Measurements from ENCODE around the gene C4orf54. TPM values are rescaled to one million over a fixed set of nuclear protein-coding genes. Genes with fewer than 3 reads are reported as not detected.

The C4orf54 gene
- total RNA-seq, 1 donor from 2014 or later: not detected

GRCh38 chr4:99652596-99653436, 4.8 kb downstream of the C4orf54 start:
- intact Hi-C loops (cut with micrococcal nuclease): no loop called here

- intact Hi-C loops (cut with micrococcal nuclease): no loop called here
Observed at GRCh38 chr4:99651811-99652485, 5.7 kb downstream of the C4orf54 start.

- intact Hi-C loops (cut with micrococcal nuclease): no loop called here
Observed at GRCh38 chr4:99651016-99651769, 6.4 kb downstream of the C4orf54 start.

GRCh38 chr4:99649778-99650177, 7.8 kb downstream of the C4orf54 start:
- intact Hi-C loops (cut with micrococcal nuclease): no loop called here

GRCh38 chr4:99649208-99649607, 8.4 kb downstream of the C4orf54 start:
- intact Hi-C loops (cut with micrococcal nuclease): no loop called here

GRCh38 chr4:99648321-99648720, 9.3 kb downstream of the C4orf54 start:
- intact Hi-C loops (cut with micrococcal nuclease): no loop called here

- intact Hi-C loops (cut with micrococcal nuclease): no loop called here
Observed at GRCh38 chr4:99647071-99647470, 10.6 kb downstream of the C4orf54 start.

- intact Hi-C loops (cut with micrococcal nuclease): no loop called here
Observed at GRCh38 chr4:99645638-99646037, 12.0 kb downstream of the C4orf54 start.

GRCh38 chr4:99645036-99645435, 12.6 kb downstream of the C4orf54 start:
- intact Hi-C loops (cut with micrococcal nuclease): no loop called here

GRCh38 chr4:99644453-99644852, 13.2 kb downstream of the C4orf54 start:
- intact Hi-C loops (cut with micrococcal nuclease): no loop called here

- intact Hi-C loops (cut with micrococcal nuclease): no loop called here
Observed at GRCh38 chr4:99642725-99643489, 14.7 kb downstream of the C4orf54 start.

- intact Hi-C loops (cut with micrococcal nuclease): no loop called here
Observed at GRCh38 chr4:99640676-99641075, 17.0 kb downstream of the C4orf54 start.

GRCh38 chr4:99637174-99637573, 20.5 kb downstream of the C4orf54 start:
- intact Hi-C loops (cut with micrococcal nuclease): no loop called here

- intact Hi-C loops (cut with micrococcal nuclease): no loop called here
Observed at GRCh38 chr4:99636422-99636821, 21.2 kb downstream of the C4orf54 start.

GRCh38 chr4:99635601-99636000, 22.0 kb downstream of the C4orf54 start:
- intact Hi-C loops (cut with micrococcal nuclease): no loop called here

- intact Hi-C loops (cut with micrococcal nuclease): no loop called here
Observed at GRCh38 chr4:99634742-99635360, 22.8 kb downstream of the C4orf54 start.

GRCh38 chr4:99633772-99634171, 23.9 kb downstream of the C4orf54 start:
- intact Hi-C loops (cut with micrococcal nuclease): no loop called here

- intact Hi-C loops (cut with micrococcal nuclease): no loop called here
Observed at GRCh38 chr4:99630857-99631360, 26.7 kb downstream of the C4orf54 start.

- intact Hi-C loops (cut with micrococcal nuclease): no loop called here
Observed at GRCh38 chr4:99629962-99630554, 27.6 kb downstream of the C4orf54 start.

- intact Hi-C loops (cut with micrococcal nuclease): no loop called here
Observed at GRCh38 chr4:99628040-99628439, 29.6 kb downstream of the C4orf54 start.
